ENCODE results near the gene MSANTD1. TPM values are rescaled to one million over a fixed set of nuclear protein-coding genes. Genes with fewer than 3 reads are reported as not detected.

MSANTD1 gene
- total RNA-seq, 2 experiments from 2014 or later: 1.3 to 1.4 TPM

DNA sequence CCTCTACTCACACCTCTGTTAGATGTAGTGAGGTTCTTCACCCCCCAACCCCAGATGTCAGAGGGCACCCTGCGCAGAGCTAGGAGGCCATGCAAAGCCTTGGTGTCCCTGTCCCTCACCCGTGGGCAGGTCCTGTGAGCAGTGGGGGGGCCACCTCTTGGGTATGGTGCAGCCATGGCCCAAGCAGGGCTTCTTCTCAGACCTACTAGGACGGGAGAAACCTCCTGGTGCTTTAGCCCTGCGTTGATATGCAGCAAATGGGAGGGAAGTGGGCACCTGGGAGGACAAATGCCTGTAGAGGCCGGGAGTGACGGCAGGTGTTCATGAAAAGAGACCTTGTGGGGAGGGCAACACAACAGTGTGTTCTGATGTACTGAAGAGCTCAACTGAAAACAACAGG lies 38.5 kb upstream of the MSANTD1 start:
- Mint-ChIP-seq H3K27ac (no peak overlapping the region), H3K36me3 (peaks cover 17% of the 10 kb centered on the region), H3K9me3 (no peaks in the 10 kb centered on the region), H3K27me3 (no peaks in the 10 kb centered on the region), H3K4me1 (no peaks in the 10 kb centered on the region), H3K4me3 (no peak overlapping the region)
- ATAC-seq (ENCODE audit: low read depth): no peak
- POLR2A ChIA-PET: no interaction called here
- no peak for DNase-seq

DNA sequence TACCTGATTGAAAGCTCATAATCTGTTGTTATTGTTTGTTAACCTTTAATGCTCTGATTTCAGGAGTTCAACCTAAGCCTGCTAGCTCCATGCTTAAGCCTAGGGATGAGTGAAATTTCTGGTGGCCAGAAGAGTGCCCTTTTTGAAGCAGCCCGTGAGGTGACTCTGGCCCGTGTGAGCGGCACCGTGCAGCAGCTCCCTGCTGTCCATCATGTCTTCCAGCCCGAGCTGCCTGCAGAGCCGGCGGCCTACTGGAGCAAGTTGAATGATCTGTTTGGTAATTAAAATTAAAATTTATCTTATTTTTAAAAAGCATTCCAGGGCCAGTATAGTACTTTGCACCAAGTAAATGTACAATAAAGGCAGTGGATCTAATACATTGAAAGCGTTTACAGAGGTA lies 37.1 kb upstream of the MSANTD1 start:
- Mint-ChIP-seq H3K4me1 (no peaks in the 10 kb centered on the region), H3K9me3 (no peaks in the 10 kb centered on the region), H3K27me3 (no peaks in the 10 kb centered on the region), H3K4me3 (no peak overlapping the region), H3K36me3 (peaks cover 14% of the 10 kb centered on the region), H3K27ac (no peak overlapping the region)
- DNase-seq (no peak), ATAC-seq (ENCODE audit: low read depth) (no peak)
- POLR2A ChIA-PET: no interaction called here

DNA sequence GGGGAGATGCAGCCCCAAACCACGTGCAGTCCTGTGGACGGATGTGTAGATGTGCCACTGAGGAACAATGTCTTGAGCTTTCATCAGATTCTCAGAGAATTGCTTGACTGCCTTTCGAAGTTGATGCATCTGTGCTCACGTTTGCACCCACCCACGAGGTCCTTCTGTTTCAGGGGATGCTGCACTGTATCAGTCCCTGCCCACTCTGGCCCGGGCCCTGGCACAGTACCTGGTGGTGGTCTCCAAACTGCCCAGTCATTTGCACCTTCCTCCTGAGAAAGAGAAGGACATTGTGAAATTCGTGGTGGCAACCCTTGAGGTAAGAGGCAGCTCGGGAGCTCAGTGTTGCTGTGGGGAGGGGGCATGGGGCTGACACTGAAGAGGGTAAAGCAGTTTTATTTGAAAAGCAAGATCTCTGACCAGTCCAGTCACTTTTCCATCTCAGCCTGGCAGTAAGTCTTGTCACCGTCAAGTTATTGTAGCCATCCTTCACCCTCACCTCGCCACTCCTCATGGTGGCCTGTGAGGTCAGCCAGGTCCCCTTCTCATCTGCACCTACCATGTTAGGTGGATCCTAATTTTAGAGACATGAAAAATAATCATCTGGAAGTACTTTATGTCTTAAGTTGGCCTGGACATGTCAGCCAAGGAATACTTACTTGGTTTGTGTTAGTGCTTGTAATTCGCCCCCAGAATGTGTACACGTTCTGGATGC lies 36.4 kb upstream of the MSANTD1 start:
- Mint-ChIP-seq H3K4me1 (no peaks in the 10 kb centered on the region), H3K9me3 (no peaks in the 10 kb centered on the region), H3K4me3 (no peak overlapping the region), H3K27me3 (no peaks in the 10 kb centered on the region), H3K27ac (no peak overlapping the region), H3K36me3 (peaks cover 13% of the 10 kb centered on the region)
- DNase-seq (no peak), ATAC-seq (ENCODE audit: low read depth) (no peak)
- POLR2A ChIA-PET: no interaction called here

DNA sequence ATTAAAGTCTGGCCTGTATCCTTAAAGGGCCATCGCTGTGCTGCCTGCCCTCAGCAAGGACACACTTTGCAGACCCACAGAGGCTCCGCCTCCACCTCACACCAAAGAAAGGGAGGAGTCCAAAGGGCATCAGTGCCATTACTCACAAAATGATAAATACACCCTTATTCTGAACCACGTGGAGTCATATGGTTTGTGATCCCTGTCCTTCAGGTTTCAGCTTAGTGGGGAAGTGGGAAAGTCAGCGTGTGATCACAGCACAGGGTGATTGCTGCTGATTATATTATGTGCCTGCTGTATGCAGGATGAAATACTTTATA lies 35.9 kb upstream of the MSANTD1 start:
- POLR2A ChIA-PET: no interaction called here
- Mint-ChIP-seq H3K4me3 (no peak overlapping the region), H3K4me1 (no peaks in the 10 kb centered on the region), H3K27me3 (no peaks in the 10 kb centered on the region), H3K36me3 (peaks cover 14% of the 10 kb centered on the region), H3K27ac (no peak overlapping the region), H3K9me3 (no peaks in the 10 kb centered on the region)
- no peak for ATAC-seq (ENCODE audit: low read depth)
- DNase-seq: no peak

DNA sequence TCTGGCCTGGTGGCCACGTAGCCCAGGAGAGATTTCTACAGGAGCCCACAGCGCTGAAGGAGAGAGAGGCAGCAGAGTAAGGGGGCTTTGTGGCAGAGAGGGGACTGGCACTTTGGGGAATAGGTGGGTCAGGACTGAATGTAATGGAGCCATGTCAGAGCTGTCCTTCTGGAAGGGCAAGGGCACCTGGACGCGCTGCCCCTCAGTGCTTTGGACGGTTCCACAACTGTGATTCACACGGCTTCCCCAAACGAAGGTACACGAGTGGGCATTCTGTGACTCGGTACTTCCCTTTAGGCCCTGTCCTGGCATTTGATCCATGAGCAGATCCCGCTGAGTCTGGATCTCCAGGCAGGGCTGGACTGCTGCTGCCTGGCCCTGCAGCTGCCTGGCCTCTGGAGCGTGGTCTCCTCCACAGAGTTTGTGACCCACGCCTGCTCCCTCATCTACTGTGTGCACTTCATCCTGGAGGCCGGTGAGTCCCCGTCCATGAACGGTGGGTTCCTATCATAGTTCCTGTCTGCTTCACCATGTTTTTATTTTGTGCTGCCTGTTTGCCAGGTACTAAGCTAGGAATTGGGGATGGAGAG lies 35.2 kb upstream of the MSANTD1 start:
- Mint-ChIP-seq H3K4me1 (no peaks in the 10 kb centered on the region), H3K27me3 (no peaks in the 10 kb centered on the region), H3K27ac (no peak overlapping the region), H3K9me3 (no peaks in the 10 kb centered on the region), H3K4me3 (no peak overlapping the region), H3K36me3 (peaks cover 14% of the 10 kb centered on the region)
- no peak for ATAC-seq (ENCODE audit: low read depth)
- no peak for DNase-seq
- POLR2A ChIA-PET: no interaction called here

DNA sequence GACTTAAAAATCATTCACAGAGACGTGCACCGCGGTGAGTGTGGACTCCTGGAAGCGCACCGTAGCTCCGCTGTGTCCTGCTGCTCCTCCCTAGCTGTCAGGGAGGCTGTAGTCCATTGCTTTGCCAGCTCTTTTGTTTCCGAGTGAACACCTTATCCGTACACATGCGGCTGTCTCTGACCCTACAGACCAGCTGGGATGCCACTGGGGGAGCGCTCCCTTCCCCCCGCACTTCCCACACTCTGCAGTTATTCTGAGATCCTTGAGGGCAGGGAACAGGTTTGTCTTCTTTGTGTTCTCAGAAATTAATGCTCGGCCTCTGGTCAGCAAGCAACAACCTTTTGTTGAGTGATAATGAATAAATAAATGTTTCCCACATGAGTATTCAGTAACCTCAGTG lies 33.7 kb upstream of the MSANTD1 start:
- Mint-ChIP-seq H3K4me1 (peaks cover 4% of the 10 kb centered on the region), H3K27me3 (no peaks in the 10 kb centered on the region), H3K4me3 (no peak overlapping the region), H3K27ac (no peak overlapping the region), H3K9me3 (no peaks in the 10 kb centered on the region), H3K36me3 (peaks cover 10% of the 10 kb centered on the region)
- DNase-seq (no peak), ATAC-seq (ENCODE audit: low read depth) (no peak)
- POLR2A ChIA-PET: no interaction called here

DNA sequence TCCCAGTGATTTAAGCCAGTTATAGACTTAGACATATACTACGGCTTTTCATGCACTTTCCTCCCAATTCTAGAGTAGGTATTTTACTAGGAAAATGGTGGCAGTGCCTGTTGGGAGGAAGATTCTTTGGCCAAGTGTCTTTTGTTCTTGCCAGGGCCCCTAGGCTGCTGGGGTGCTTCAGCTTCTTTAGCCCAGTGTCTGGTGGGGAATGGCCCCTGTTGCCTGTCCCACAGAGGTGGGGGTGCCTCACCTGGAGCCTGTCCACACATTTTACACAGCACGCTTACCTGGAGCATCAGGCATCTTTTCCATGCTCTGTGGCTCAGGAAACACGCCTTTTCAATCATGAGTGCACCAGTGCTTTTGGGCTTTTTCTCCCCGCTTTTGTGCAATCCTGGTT lies 33.2 kb upstream of the MSANTD1 start:
- no peaks in the 10 kb centered on the region for H3K9me3 Mint-ChIP-seq
- POLR2A ChIA-PET: no interaction called here
- no peaks in the 10 kb centered on the region for H3K27me3 Mint-ChIP-seq
- no peak overlapping the region for H3K27ac Mint-ChIP-seq
- peaks cover 4% of the 10 kb centered on the region for H3K4me1 Mint-ChIP-seq
- H3K36me3 Mint-ChIP-seq: peaks cover 6% of the 10 kb centered on the region
- DNase-seq (no peak), ATAC-seq (ENCODE audit: low read depth) (no peak)
- no peak overlapping the region for H3K4me3 Mint-ChIP-seq

DNA sequence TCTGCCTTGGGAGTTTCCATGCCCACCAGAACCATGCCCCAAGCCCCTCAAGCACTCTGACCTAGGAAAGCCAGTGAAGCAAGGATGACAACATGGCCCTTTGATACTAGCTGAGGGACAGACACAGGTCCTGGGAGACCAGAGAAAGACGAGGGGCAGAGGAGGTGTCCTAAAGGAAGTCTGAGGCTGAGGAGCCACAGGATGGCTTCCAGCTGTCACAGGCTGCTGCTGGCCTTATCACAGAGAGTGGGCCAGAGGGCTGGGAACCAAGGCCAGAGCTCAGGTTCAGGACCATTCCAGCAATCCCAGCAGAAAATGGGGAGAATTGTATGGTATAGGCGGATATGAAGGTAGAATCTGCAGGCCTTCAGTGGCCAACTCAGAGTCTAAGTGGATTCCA lies 31.7 kb upstream of the MSANTD1 start:
- peaks cover 10% of the 10 kb centered on the region for H3K36me3 Mint-ChIP-seq
- no peaks in the 10 kb centered on the region for H3K27me3 Mint-ChIP-seq
- H3K4me3 Mint-ChIP-seq: no peak overlapping the region
- no peak for DNase-seq
- H3K9me3 Mint-ChIP-seq: no peaks in the 10 kb centered on the region
- ATAC-seq (ENCODE audit: low read depth): no peak
- H3K4me1 Mint-ChIP-seq: peaks cover 9% of the 10 kb centered on the region
- H3K27ac Mint-ChIP-seq: peak overlapping the region; percentile 49
- POLR2A ChIA-PET: no interaction called here

DNA sequence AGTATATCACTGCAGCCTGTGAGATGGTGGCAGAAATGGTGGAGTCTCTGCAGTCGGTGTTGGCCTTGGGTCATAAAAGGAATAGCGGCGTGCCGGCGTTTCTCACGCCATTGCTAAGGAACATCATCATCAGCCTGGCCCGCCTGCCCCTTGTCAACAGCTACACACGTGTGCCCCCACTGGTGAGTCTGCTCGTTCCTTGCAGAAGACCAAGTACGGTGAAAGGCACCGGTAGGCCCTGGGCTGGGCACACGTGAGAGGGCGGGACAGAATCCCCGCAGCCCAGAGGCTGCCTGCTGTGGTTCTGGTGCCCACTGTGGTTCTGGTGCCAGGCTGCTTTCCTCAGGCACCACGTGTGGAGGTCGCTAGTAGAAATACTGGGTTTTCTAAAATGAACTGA lies 31.2 kb upstream of the MSANTD1 start:
- POLR2A ChIA-PET: no interaction called here
- Mint-ChIP-seq H3K27ac (no peak overlapping the region), H3K4me1 (peaks cover 9% of the 10 kb centered on the region), H3K4me3 (no peak overlapping the region), H3K36me3 (peaks cover 9% of the 10 kb centered on the region), H3K27me3 (no peaks in the 10 kb centered on the region), H3K9me3 (no peaks in the 10 kb centered on the region)
- no peak for ATAC-seq (ENCODE audit: low read depth)
- no peak for DNase-seq

DNA sequence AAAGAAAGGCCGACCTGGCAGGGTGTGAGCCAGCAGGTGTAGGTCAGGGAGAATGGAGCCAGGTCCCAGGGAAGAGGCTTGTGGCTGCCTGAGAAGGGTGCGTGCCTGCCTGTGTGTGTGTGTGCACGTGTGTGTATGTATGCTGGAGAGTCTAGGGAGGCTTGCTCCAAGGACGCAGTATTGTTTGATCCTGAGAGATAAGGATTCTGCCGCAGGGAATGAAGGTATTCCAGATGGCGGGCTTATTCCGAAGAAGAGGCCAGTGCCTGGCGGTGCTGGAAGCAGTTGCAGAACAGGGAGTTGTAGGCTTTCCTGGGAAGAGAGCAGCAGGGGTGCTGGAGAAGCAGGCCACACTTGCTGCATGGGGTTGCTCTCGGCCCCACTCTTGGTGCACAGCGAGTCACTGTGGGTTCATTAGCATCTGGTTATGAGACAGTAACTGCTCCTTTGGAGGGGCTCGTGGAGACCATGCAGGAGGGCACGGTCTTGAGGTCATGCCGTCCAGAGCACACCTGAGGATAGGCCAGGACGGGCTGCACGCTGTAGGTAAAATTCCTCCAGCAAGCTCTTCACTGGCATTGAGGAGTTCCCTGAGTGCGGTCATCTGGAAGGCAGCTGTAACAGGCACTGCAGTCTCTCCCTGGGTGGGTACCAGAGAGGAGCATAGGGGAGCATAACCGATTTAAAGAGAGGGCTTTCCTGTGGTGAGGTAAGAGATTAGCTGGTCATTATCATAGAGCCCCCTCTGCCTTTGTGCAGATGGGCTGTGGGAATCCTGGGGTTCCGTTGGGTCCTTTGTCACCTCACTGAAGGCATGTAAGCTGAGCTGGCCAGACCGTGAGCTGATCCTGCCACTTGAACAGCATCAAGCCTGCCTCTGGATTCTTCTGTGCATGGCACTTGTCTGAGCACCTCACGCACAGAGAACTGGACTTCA lies 29.9 kb upstream of the MSANTD1 start:
- Mint-ChIP-seq H3K27ac (peak overlapping the region; percentile 59), H3K4me3 (no peak overlapping the region), H3K4me1 (peaks cover 9% of the 10 kb centered on the region), H3K36me3 (peaks cover 10% of the 10 kb centered on the region), H3K9me3 (no peaks in the 10 kb centered on the region), H3K27me3 (no peaks in the 10 kb centered on the region)
- ATAC-seq (ENCODE audit: low read depth) (no peak), DNase-seq (no peak)
- POLR2A ChIA-PET: no interaction called here

DNA sequence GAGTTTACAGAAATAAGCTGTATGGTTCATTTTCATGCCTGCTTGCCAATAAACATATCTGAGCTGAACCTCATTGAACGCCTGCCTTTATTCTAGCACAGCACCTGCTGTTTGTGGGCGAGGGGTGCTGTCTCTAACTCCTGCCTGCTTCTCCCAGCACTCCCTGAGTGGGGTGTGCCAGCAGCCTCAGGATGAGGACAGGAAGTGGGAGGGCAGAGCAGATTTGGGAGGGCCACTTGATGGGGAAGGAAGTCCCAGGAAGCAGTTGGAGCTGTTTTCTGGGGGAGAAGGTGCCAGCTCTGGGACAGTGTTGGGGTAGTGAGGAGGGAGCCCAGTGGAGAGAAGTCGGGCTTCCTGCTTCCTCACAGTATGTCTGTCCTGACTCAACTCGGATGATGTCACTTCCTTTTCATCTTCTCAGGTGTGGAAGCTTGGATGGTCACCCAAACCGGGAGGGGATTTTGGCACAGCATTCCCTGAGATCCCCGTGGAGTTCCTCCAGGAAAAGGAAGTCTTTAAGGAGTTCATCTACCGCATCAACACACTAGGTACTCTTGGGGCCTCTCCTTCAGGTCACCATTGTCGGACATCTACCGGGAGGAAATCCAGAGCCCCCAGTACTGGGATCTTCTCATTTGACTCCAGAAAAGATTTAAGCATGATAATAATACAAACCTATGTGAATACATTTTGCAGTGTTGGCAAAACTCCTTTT lies 29.0 kb upstream of the MSANTD1 start:
- peaks cover 14% of the 10 kb centered on the region for H3K36me3 Mint-ChIP-seq
- H3K27ac Mint-ChIP-seq: no peak overlapping the region
- POLR2A ChIA-PET: interaction anchor here (0.6 kb wide), 1 partner anchor 1530 kb away, joined by 3 read pairs; no protein-coding TSS in a partner anchor

DNA sequence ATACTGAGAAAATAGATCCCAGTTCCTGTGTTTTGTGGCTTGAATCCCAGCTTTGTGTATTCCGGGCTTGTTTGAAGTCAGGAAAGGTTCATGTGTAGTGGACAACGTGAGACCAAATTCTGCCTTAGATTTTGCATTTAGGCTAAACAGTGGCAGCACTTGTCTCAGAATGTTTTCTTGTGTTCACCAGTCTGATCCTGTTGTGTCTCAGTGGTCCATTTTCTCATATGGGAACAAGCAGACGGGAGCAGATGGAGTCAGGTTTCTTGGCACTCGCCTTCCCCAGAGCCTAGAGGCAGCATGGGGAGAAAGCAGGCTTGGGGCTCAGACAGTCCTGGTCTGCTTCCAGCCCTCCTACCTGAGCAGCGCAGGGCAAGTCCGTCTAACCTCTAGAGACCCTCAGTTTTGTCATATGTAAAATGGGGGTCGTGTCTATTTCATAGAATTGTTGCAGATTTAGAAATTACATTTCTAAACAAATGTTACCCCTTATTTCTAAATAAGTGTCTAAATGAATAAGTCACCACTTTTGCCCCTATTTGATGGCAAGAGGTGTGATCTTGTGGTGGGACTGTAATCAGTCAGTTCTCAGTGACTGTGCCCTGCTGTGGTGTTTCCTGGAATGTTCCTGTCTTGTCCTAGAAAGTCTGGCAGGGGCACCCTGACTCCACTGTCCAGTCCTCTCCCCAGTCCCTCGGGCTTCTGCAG lies 28.3 kb upstream of the MSANTD1 start:
- peaks cover 9% of the 10 kb centered on the region for H3K4me1 Mint-ChIP-seq
- no peaks in the 10 kb centered on the region for H3K9me3 Mint-ChIP-seq
- no peak overlapping the region for H3K27ac Mint-ChIP-seq
- no peak overlapping the region for H3K4me3 Mint-ChIP-seq
- DNase-seq (no peak), ATAC-seq (ENCODE audit: low read depth) (peak; percentile 30)
- POLR2A ChIA-PET: interaction anchor here (0.6 kb wide), 1 partner anchor 1531 kb away, joined by 3 read pairs; no protein-coding TSS in a partner anchor
- peaks cover 14% of the 10 kb centered on the region for H3K36me3 Mint-ChIP-seq
- H3K27me3 Mint-ChIP-seq: no peaks in the 10 kb centered on the region

More for the DNA sequence above, 29.0 kb upstream of the MSANTD1 start:
- Mint-ChIP-seq H3K27me3 (no peaks in the 10 kb centered on the region), H3K4me3 (no peak overlapping the region), H3K9me3 (no peaks in the 10 kb centered on the region), H3K4me1 (peaks cover 9% of the 10 kb centered on the region)
- ATAC-seq (ENCODE audit: low read depth): no peak
- DNase-seq: no peak

DNA sequence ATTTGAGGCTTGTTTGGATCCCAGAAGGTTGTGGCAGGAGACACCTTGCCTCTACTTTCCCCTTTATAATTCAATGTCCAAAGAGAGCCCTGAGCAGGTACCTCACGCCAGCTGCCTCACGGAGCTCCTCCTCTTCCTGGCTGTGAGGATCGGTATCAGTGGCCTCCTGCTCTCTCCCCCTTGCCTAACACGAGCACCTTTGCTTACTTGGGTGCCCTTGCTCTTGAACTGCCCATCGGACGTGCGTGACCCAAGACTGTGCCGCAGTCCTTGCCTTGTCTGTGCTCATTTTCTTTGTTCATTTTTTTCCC lies 27.8 kb upstream of the MSANTD1 start:
- H3K27me3 Mint-ChIP-seq: no peaks in the 10 kb centered on the region
- H3K36me3 Mint-ChIP-seq: peaks cover 14% of the 10 kb centered on the region
- DNase-seq (no peak), ATAC-seq (ENCODE audit: low read depth) (no peak)
- H3K27ac Mint-ChIP-seq: no peak overlapping the region
- H3K9me3 Mint-ChIP-seq: no peaks in the 10 kb centered on the region
- peaks cover 9% of the 10 kb centered on the region for H3K4me1 Mint-ChIP-seq
- POLR2A ChIA-PET: no interaction called here
- H3K4me3 Mint-ChIP-seq: no peak overlapping the region

Data from activated naive CD8-positive, alpha-beta T cell treated with anti-CD3 and anti-CD28 coated beads, Interleukin-2, amount 10 ng/mL, durations not matched to agents 7 days and 5 days (primary cell).